GM19025 (cell line): ENCODE results near the gene SNRNP70.
"Not testable (repeated sequence)": the region's sequence is repeated elsewhere in the genome, so short reads cannot be mapped to it uniquely, and the experiment has no call there.

ENCODE experiments used
- ATAC-seq: cut with Tn5 transposase; IDR thresholded peaks from one replicate; pipeline ENCODE4 v1.9.1; 2021; ENCODE audit warnings: mild to moderate bottlenecking, low read depth, moderate library complexity; ENCODE audit not compliant: unreplicated experiment

SNRNP70 gene

GRCh38 chr19:49118565-49119410 lies 33.5 kb downstream of the SNRNP70 start, which contains the start of gene C19orf73:
Gene C19orf73, minus strand, starts transcription at chr19:49119143. Its CDS starts 121 bp downstream, at chr19:49119022.
- ATAC-seq = peak; percentile 70

- no peak for ATAC-seq
Observed at GRCh38 chr19:49119411-49120324, 34.4 kb downstream of the SNRNP70 start, which contains the start of gene PPFIA3. Gene PPFIA3, plus strand, starts transcription at chr19:49119544. Its CDS starts 8,330 bp downstream, at chr19:49127874.

DNA sequence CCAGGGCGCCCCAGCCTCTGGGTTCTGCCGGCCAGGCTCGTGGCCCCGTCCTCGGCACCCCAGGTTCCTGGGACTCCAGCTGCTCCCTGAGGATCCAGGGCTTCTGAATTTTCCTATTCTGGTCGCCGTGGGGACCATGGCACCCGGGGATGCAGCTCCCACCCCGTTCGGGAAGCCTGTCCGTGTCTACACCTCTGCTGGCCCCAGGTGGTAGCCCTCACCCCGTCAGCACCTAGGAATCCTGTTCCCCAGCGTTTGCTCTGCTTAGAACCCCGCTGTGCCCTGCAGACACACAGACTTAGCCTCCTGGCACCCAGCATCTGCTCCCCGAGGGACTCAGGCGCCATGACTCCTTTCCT lies 35.1 kb downstream of the SNRNP70 start:
- no peak for ATAC-seq

DNA sequence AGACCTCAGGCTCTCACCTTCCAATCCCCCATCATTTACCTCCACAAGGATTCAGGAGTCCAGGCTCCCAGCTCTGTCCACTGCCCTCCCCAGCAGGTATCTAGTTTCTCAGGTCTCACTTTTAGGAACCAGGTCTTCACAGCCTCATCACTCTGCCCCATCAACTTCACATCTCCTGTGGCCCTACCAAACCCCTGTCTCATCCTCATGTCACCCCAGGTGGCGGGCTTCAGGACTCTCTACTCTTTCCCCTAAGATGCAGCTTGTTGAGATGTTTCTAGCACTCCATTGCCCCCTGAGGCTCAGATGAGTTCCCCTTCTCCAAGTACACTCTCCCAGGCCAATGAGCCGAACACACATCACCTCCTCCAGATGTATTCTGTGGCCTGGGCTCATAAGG lies 35.6 kb downstream of the SNRNP70 start:
- ATAC-seq = no peak

DNA sequence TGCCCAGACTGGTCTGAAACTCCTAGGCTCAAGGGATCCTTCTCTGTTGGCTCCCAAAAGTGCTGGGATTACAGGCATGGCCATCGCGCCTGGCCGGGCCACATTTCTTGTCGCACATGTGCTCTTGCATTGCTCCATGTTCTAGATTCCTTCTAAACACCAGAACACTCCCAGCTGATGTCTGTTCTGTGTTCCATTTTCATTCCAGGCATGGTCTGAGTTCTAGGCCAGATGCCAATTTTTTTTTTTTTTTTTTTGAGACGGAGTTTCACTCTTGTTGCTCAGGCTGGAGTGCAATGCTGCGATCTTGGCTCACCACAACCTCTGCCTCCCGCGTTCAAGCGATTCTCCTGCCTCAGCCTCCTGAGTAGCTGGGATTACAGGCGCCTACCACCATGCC lies 36.6 kb downstream of the SNRNP70 start:
- ATAC-seq = not testable (repeated sequence)

DNA sequence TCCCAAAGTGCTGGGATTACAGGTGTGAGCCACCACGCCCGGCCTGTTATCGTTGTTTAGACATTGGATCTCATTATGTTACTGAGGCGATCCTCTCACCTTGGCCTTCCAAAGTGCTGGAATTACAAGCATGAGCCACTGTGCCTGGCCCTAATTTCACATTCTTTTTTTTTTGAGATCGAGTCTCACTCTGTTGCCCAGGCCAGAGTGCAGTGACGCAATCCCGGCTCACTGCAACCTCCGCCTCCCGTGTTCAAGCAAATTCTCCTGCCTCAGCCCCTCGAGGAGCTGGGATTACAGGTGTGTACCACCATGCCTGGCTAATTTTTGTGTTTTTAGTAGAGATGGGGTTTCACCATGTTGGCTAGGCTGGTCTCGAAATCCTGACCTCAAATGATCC lies 38.0 kb downstream of the SNRNP70 start:
- ATAC-seq = not testable (repeated sequence)

GRCh38 chr19:49125025-49125731 lies 39.9 kb downstream of the SNRNP70 start:
- no peak for ATAC-seq

DNA sequence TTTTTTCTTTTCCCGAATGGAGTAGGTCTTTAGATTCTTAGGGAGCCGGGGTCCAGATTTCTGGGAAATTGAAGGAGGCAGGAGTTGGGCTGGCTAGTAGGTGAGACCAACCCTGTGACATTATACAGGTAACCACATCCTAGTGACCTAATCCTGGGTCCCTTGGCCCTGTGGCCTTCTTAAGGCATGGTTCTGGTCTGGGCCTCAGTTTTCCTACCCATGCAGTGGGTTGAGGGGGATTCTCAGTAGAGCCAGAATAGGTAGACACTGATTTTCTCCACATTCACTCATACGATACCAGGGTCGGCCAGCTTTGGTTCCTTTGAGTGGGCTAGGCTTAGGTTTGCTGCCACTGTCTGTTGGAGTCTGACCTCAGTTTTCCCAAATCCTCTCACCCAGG lies 41.3 kb downstream of the SNRNP70 start:
- ATAC-seq = no peak

GRCh38 chr19:49127225-49127624 lies 42.0 kb downstream of the SNRNP70 start:
- not testable (repeated sequence) for ATAC-seq

- peak; percentile 86 for ATAC-seq
Observed at GRCh38 chr19:49127674-49128544, 42.7 kb downstream of the SNRNP70 start.

DNA sequence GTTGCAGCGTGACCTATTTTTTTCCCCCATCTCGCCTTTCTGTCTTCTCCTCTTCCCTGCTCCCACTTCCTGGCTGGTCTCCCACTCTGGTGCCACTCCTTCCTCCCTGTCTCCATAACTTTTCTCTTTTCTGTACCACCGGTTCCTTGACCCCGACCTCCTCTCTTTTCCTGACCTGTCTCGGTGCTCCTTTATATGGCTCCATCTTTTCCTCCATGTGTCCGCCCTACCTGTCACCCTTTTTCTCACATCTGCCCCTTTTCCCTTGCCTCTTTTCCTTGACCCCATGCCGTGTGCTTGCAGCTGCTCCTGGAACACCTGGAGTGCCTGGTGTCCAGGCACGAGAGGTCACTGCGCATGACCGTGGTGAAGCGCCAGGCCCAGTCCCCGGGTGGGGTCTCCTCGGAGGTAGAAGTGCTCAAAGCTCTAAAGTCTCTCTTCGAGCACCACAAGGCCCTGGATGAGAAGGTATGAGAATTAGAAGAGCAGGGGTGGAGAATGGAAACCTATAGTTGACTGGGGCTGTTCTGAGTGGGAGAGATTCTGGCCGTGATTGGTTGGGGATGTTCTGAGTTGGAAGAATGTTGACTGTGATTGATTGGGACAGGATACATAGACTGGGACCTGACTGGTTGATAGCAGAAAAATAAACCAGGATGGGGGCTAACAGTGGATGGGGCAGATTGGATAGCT lies 43.4 kb downstream of the SNRNP70 start:
- ATAC-seq = no peak

DNA sequence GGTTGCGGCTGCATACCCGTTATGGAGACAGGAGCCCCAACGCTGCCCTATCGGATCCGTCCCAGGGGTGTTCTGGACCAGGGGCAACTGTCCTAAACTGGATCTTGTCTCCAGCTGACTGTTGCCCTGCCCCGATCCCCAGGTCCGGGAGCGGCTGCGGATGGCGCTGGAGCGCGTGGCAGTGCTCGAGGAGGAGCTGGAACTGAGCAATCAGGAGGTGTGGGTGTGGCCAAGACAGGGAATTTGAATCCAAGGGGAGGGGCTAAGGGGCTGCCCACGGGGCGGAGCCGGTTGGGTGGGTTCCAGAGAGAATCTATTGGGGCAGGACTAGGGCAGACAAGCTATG lies 44.0 kb downstream of the SNRNP70 start:
- ATAC-seq = no peak

DNA sequence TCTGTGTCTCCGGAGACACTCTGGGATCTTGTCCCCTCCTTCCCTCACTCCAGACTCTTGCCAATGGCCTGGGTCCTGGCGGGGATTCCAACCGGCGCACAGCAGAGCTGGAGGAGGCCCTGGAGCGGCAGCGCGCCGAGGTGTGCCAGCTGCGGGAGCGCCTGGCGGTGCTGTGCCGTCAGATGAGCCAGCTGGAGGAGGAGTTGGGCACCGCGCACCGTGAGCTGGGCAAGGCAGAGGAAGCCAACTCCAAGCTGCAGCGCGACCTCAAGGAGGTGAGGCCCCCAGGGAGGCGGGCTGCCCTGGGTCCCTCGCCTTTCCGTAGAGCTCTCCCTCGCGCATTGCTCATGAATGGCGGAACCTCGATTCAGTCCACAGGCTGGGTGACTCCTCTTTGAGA lies 45.1 kb downstream of the SNRNP70 start:
- no peak for ATAC-seq

DNA sequence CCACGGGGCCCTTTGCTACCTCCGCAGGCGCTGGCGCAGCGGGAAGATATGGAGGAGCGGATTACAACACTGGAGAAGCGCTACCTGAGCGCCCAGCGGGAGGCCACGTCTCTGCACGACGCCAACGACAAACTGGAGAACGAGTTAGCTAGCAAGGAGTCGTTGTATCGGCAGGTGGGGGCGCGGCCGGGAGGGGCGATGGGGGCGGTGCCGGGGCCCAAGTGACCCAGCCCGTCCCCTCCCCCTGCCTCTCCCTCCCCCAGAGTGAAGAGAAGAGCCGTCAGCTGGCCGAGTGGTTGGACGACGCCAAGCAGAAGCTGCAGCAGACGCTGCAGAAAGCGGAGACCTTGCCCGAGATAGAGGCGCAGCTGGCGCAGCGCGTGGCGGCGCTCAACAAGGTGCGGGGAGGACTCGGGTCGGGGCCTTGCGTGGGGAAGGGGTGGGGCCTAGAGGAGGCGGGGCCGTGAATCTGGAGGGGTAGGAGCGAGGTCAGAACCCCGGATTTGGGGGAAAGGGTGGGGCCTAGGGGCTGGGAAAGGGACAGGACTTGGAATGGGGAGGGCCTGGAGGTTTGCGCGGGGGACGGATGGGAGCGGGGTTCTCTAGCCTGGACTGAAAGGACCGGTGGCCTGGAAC lies 47.8 kb downstream of the SNRNP70 start:
- ATAC-seq = no peak

DNA sequence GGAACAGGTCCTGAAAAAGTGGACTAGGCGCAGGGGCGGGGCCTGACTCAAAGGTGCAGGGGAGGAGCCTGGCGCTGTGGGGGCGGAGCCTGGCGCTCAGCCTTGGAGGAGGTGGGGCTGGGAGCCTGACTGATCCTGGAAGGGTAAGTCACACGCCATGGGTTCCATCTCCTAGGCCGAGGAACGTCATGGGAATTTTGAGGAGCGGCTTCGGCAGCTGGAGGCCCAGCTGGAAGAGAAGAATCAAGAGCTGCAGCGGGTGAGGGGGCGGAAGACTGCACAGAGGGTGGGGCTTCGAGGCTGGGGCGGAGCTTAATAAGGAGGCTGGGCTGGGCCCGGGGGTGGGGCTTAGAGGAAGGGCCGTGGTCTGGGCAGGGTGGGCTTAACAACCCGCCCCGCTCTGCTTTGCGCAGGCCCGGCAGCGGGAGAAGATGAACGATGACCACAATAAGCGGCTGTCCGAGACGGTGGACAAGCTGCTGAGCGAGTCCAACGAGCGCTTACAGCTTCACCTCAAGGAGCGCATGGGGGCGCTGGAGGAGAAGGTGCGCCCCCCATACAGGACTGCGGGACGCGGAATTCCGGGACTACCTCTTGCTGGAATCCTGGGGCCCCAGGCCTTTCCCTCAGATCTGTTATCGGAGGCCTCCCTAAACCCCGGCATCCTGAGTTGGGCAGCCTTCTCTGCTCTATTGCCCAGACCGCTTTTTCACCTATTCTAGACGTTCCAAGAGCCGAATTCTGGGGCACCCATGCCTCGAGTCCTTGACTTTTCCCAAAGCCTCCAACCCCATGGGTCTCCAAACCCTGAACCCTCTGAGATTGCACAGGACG lies 48.6 kb downstream of the SNRNP70 start:
- ATAC-seq = no peak

- ATAC-seq = no peak
Observed at GRCh38 chr19:49135686-49136085, 50.4 kb downstream of the SNRNP70 start.

DNA sequence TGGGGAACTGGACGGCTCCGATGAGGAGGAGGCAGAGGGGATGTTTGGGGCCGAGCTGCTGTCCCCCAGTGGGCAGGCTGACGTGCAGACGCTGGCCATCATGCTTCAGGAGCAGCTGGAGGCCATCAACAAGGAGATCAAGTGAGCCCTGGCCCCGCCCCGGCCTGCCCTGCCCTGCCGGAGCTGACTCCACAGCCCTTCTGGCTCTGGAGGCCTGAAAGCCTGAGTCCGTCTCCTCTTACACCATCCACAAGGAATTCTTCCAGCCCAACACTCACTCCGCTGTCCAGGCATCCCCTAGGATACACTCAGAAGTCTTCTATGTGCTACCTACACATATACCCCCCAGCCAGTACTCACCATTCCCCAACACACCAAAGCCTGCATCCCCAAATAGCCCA lies 51.5 kb downstream of the SNRNP70 start:
- no peak for ATAC-seq

DNA sequence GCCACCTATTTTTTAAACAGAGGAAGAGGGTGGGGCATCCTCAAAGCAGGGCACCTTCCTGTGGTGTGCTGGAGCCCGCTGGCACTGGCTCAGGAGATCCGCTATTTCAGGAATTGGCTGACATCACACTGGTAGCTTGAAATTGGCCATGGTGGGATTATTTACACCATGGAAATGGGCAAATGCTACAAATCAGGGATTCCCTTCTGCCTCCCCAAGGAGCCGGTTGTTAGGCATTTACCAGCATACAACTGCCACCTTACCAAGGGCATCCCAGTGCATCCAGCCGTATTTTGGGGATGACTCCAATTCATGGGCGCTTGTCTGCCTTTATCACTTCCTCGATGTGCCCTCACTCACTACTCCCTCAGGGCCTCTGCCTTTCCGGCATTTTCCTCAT lies 55.7 kb downstream of the SNRNP70 start:
- no peak for ATAC-seq
